ENCODE measurements around the gene ARSK. TPM values are rescaled to one million over a fixed set of nuclear protein-coding genes. Genes with fewer than 3 reads are reported as not detected.

The ARSK gene
- total and polyA plus RNA-seq, 2 of the 4 experiments (the other 2 are of a cell fraction) = 15.1 to 22.0 TPM

DNA sequence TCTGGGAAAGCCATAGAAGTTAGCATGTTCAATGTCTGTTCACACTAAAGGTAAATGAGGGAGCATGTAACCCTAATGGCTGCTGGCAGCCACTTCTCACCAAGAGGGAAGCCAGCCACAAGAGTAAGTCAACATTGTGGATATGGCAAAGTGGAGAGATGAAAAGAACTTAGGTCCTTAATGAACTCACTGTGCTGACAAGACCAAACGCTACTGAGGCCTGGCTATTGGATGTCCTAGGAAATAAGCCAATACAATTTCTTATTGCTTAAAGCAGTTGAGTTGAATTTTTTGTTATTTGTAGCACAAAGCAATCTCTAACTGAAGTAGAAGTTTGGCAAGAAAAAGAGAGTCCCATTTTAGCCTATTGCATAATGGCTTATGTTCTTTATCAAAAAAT is 71.8 kb downstream of the ARSK start:
- H3K23ac ChIP-seq (ENCODE audit: low read depth, low read length) = no peak overlapping the region
- no peak overlapping the region for H2AK9ac ChIP-seq (replicated peaks; ENCODE audit: low read depth, low read length, poor library complexity)
- H3K56ac ChIP-seq (ENCODE audit: extremely low read depth, insufficient read depth, low read length) = no peak overlapping the region
- intact Hi-C loops (cut with micrococcal nuclease) (no loop called here), in situ Hi-C loops (cut with MboI; ENCODE audit: low sequenced_read_pairs) (loop anchor here (25.0 kb wide), 1 partner anchor 686 kb away; no protein-coding TSS in a partner anchor), dilution Hi-C loops (cut with HindIII; ENCODE audit: low sequenced_read_pairs, unreplicated experiment) (no loop called here)
- no peak overlapping the region for H2BK20ac ChIP-seq (ENCODE audit: low read depth, low read length)
- POLR2A ChIA-PET (ENCODE audit: unreplicated experiment) = no interaction called here
- 0 out of 2 replicates have a peak overlapping the region, but pooled peaks have one; percentile 1 for H3K4ac ChIP-seq (ENCODE audit: low read depth, low read length)
- no peaks in the 10 kb centered on the region for H3K27me3 ChIP-seq (ENCODE audit: control insufficient read depth, insufficient read depth, low read length)
- H4K5ac ChIP-seq (ENCODE audit: low read depth, low read length) = no peak overlapping the region
- H2BK120ac ChIP-seq (ENCODE audit: low read depth, low read length) = 0 out of 2 replicates have a peak overlapping the region, but pooled peaks have one; percentile 40
- no peak overlapping the region for H2AFZ ChIP-seq (replicated peaks; ENCODE audit: low read length, poor library complexity)
- 0 out of 3 replicates have a peak overlapping the region, but pooled peaks have one; percentile 34 for H2BK15ac ChIP-seq (ENCODE audit: low read depth, low read length)
- H2AK5ac ChIP-seq (ENCODE audit: low read depth, low read length) = no peak overlapping the region
- H4K8ac ChIP-seq (ENCODE audit: low read depth in 2 of 2, low read length in 2 of 2) = no peak overlapping the region
- no peaks in the 10 kb centered on the region; the same call in 1 of the 2 replicates for H3K9me1 ChIP-seq (ENCODE audit: insufficient read depth, low read length)
- no peak overlapping the region for H3K9ac ChIP-seq (ENCODE audit: low read depth, low read length)
- no peak overlapping the region for H3K4me2 ChIP-seq (ENCODE audit: low read depth, low read length)
- WGBS, 2 experiments (ENCODE audit: extremely low coverage in 2 of 2, insufficient read length in 1 of 2) = no CpG with 5 or more reads among the region's 1 CpG
- H3K4me3 ChIP-seq (ENCODE audit: insufficient read depth, low read depth, low read length) = no peak overlapping the region
- H2BK5ac ChIP-seq (ENCODE audit: low read depth, low read length, poor library complexity, severe bottlenecking) = no peak overlapping the region
- no peaks in the 10 kb centered on the region for H3K36me3 ChIP-seq (ENCODE audit: control insufficient read depth, insufficient read depth, low read length)
- no peak overlapping the region for H3K27ac ChIP-seq (ENCODE audit: insufficient read depth, low read length)
- no peaks in the 10 kb centered on the region for H3K9me3 ChIP-seq (ENCODE audit: control insufficient read depth, insufficient read depth, low read length)
- no peak for TF ChIP-seq NFE2L2 (IDR thresholded peaks at IDR 0.05; ENCODE audit: low read depth, low read length)
- no peak for TF ChIP-seq SMC3 (IDR thresholded peaks at IDR 0.05; ENCODE audit: low read depth, low read length)
- no peak for TF ChIP-seq FOS (IDR thresholded peaks at IDR 0.05; ENCODE audit: low read depth, low read length)
- no peak for TF ChIP-seq MAFK (IDR thresholded peaks at IDR 0.05; ENCODE audit: low read depth, low read length)
- no peak for TF ChIP-seq CHD1 (IDR thresholded peaks at IDR 0.05; ENCODE audit: low read depth, low read length)
- no peak for TF ChIP-seq MAZ (IDR thresholded peaks at IDR 0.05; ENCODE audit: borderline replicate concordance, low read depth, low read length)
- no peak for TF ChIP-seq CEBPB (IDR thresholded peaks at IDR 0.05; ENCODE audit: low read depth, low read length)
- no peak for TF ChIP-seq RFX5 (IDR thresholded peaks at IDR 0.05; ENCODE audit: low read depth, low read length)
- TF ChIP-seq, protein P1, sequence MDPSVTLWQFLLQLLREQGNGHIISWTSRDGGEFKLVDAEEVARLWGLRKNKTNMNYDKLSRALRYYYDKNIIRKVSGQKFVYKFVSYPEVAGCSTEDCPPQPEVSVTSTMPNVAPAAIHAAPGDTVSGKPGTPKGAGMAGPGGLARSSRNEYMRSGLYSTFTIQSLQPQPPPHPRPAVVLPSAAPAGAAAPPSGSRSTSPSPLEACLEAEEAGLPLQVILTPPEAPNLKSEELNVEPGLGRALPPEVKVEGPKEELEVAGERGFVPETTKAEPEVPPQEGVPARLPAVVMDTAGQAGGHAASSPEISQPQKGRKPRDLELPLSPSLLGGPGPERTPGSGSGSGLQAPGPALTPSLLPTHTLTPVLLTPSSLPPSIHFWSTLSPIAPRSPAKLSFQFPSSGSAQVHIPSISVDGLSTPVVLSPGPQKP (IDR thresholded peaks at IDR 0.05; ENCODE audit: borderline replicate concordance, low read depth, low read length) = no peak
- TF ChIP-seq BHLHE40 (IDR thresholded peaks at IDR 0.05; ENCODE audit: low read depth, low read length) = no peak
- no peak for TF ChIP-seq RAD21 (IDR thresholded peaks at IDR 0.05; ENCODE audit: low read length)
- TF ChIP-seq USF2 (IDR thresholded peaks at IDR 0.05; ENCODE audit: low read depth, low read length) = no peak
- TF ChIP-seq RCOR1 (IDR thresholded peaks at IDR 0.05; ENCODE audit: insufficient replicate concordance, low read length) = no peak
- no peak for TF ChIP-seq MXI1 (IDR thresholded peaks at IDR 0.05; ENCODE audit: borderline replicate concordance, low read depth, low read length)
- no peak for TF ChIP-seq POLR2A (IDR thresholded peaks at IDR 0.05; ENCODE audit: low read depth, low read length)
- TF ChIP-seq, protein P2, sequence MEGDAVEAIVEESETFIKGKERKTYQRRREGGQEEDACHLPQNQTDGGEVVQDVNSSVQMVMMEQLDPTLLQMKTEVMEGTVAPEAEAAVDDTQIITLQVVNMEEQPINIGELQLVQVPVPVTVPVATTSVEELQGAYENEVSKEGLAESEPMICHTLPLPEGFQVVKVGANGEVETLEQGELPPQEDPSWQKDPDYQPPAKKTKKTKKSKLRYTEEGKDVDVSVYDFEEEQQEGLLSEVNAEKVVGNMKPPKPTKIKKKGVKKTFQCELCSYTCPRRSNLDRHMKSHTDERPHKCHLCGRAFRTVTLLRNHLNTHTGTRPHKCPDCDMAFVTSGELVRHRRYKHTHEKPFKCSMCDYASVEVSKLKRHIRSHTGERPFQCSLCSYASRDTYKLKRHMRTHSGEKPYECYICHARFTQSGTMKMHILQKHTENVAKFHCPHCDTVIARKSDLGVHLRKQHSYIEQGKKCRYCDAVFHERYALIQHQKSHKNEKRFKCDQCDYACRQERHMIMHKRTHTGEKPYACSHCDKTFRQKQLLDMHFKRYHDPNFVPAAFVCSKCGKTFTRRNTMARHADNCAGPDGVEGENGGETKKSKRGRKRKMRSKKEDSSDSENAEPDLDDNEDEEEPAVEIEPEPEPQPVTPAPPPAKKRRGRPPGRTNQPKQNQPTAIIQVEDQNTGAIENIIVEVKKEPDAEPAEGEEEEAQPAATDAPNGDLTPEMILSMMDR (conservative IDR thresholded peaks at IDR 0.05; ENCODE audit: low read depth, low read length) = no peak
- CTCF ChIA-PET = no interaction called here
- H4K20me1 ChIP-seq (ENCODE audit: insufficient read depth, low read length) = no peaks in the 10 kb centered on the region
- no peak overlapping the region for H4K91ac ChIP-seq (ENCODE audit: insufficient read depth, low read depth, low read length)
- no peaks in the 10 kb centered on the region for H3K79me1 ChIP-seq (ENCODE audit: low read depth in 1 of 2, low read length in 2 of 2)
- ATAC-seq (ENCODE audit: low read depth) = no peak
- H3K18ac ChIP-seq (ENCODE audit: low read depth, low read length) = peak overlapping the region; percentile 67; the same call in 1 of the 2 replicates
- peak overlapping the region; percentile 16; the same call in 1 of the 2 replicates for H3K14ac ChIP-seq (replicated peaks; ENCODE audit: low read depth, low read length)
- no peak for DNase-seq
- peaks cover 6% of the 10 kb centered on the region for H3K4me1 ChIP-seq (ENCODE audit: control insufficient read depth, insufficient read depth, low read length)
- no TSS peak for BruUV-seq (replicated peaks)
